HG03280 (cell line): Measurements from ENCODE around the gene APELA.
"Not testable (repeated sequence)": the region's sequence is repeated elsewhere in the genome, so short reads cannot be mapped to it uniquely, and the experiment has no call there.

Experiments
- ATAC-seq: cut with Tn5 transposase; IDR thresholded peaks from one replicate; pipeline ENCODE4 v1.9.1; 2021; ENCODE audit warnings: mild to moderate bottlenecking, moderate library complexity; ENCODE audit not compliant: unreplicated experiment

APELA gene, protein sequence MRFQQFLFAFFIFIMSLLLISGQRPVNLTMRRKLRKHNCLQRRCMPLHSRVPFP

DNA sequence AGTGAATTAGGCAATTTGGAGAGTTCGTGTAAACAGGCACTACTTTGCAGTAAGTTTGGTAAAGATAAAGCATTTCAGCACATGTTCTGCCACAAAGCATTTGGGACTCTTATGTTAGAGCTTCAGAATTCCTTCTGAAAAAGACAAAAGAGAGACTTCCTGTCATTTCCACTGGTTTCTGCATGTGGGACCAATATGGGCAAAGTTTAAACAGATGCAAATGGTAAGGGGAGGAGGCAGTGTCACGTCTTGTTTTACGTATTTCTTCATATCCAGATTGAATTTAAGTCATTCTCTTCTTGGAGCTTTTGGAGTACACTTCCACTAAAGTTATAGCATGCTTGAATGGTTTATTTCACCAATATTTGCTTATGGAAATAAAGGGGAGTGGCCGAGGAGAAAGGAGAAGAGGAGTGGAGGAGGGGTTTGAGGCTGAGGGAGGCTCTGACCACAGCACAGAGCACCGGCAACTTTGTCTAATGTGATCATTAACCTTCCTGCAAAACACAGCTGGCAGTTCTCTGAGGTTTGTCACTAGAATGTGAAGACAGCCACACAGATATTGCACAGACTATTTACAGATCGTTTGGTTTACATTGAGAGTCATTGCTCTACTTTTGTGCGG lies at the start of gene APELA:
APELA (plus strand) TSS at position 479 of the 625 bp plus-strand sequence. CDS start 154 bp downstream, outside the sequence.
- ATAC-seq: peak; percentile 90

DNA sequence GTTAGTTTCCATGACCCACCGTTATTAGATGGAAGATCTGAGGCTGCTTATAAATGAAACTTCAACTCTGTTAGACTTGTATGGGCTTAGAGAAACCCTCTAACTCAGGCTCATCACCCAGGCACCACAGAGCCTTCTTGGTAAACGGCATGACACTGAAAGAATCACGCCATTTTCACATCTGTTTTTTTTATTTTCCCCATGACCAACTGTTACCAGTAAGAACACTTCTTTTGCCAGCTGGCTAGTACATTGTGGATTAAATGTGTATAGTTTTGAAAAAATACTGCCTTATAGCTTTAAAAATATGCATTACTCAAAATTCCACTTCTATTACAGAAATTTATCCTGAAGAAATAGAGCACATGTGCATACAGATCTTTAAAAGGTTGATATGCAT lies 48.0 kb upstream of the APELA start:
- ATAC-seq: no peak

DNA sequence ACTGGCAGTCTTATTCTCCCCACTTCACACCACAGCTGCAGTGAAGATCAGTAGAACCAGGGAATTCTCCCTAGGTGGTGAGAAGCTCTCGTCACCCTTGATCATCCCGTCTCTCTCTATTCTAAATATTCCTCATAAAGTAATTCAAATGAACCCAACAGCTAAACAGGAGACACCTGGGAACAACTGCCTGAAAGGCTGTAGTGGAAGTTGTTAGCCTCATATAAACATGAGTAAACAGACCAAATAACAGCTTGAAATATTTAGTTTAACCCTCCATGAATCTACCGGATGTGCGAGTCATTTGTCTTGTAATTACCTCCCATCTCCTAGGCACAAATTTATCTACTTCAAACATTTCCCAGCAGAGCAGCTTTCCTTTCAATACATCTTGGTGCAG lies 30.4 kb upstream of the APELA start:
- no peak for ATAC-seq

DNA sequence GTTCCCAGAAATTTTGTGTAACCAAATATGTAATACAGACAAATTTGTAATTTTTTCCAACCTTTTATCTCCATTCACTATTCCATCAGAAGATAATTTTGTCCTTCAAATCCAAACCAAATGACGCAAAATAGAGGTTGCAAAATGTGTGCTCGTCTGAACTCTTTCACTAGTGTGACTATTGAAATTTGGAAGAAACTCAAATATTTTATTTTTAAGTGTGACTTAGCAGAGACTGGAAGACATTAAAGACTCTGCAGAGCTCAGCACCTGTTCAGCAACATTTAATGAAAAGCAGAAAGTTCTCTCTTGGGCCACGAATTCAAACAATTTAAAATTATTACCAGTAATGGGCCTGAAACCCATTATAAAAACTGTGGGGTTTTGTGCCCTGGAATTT lies 30.0 kb upstream of the APELA start:
- no peak for ATAC-seq

DNA sequence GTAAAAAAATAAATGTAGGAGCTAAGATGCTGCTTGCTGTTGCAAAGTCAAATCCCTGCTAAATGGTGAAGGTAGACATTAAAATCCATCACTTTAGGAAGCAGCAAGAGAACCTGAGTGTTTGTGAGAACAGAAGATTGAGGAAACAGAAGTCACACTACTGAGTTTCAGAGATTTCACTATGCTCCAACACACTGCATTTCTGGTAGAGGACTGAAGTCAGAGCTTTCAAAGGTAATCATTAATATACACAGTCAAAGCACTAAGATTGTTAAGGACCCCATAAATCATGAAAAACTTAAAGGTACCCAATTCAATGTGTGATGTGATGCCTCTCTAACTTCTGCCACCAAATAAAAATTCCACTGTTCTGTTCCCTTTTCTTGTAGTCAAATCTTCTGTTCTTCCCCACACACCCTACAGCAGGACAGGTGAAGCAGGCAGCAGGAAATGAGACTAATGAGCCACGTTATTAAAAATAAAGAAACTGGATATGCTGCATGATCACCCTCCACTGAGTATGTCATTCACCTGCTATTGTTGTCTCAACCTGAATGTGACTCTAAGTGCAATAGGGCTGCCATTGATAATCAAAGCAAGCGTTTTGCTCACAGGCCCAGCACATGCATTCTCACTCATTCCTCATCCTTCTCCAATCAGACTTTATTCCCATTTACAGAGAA lies 28.9 kb upstream of the APELA start:
- no peak for ATAC-seq

DNA sequence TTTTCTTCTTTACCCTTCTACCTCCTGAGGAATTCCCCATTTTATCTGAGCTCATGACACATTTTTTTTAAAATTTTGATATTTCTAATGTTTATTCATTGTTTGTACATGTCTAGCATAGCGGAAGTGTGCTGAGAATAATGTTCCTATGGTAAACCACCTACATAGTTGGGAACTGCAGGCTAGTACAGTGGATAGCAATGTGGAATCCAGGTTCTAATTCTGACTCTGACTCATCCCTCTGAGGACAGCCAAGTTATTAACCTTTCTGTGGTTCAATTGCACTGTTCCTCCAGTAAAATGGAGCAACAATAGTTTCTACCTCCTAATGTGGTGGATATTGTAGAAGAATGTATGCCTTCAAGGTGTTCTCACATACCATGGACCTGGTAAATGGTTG lies 20.6 kb upstream of the APELA start:
- ATAC-seq: no peak

DNA sequence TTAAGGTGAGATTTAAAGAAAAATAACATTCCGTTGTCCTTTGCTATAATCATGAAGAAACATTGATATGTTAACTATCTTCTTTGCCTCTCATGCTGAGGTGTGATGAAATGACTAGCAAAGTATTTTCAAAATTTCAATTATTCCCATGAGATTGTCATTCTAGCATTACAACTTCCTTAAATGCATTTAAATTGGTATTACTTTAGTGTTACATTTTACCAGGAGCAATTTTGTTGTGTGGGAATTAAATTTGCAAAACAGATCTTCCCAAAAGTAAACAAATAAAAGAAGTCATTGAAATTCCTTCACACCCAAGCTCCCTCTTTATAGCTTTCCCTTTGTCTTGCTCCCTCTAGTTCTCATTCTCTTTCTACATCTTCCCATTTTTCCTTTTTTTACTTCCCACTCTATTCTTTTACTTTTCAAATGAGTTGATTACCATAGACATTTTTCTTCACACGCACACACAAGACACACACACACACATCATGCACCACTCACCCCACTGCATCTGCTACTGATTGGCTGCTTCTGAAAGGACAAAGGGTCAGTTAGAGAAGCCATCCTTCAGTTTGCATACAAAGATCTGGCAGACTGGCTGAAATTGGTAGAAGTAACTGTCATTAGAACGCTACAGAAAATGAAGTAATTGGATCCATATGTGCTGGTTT lies 10.0 kb upstream of the APELA start:
- ATAC-seq: no peak

DNA sequence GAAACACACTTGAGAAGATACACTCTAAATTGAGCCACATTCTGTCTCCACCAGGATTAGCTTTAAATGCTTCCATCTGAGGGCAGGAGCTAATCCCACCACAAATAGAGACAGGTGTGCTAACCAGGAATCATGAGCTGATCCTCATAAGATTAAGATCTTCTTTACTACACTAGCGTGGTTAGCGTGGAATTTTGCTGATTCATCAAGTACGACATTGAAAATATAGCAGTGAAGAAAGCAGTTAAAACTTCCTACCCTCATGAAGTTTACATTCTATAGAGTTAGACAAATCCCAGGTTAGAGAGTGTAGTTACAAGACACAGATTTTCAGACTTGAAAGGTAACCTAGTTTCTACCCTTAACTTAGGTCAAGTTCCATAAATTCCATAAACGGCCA lies 5.3 kb upstream of the APELA start:
- ATAC-seq: no peak

DNA sequence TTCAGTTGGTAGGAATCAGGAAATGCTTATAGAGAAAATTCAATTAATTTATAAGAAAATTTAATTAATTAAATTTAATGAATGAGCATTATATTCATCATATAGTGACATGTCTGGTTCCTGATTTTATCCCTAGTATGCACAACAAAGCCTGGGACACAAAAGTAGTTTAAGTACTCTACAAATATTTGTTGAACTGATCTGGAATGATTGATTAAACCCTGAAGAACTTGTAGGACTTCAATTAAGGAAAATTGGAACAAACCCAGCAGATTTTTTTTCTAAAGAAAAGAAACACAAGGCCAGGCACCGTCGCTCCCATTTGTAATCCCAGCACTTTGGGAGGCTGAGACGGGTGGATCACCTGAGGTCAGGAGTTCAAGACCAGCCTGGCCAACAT lies 4.5 kb upstream of the APELA start:
- ATAC-seq: no peak

DNA sequence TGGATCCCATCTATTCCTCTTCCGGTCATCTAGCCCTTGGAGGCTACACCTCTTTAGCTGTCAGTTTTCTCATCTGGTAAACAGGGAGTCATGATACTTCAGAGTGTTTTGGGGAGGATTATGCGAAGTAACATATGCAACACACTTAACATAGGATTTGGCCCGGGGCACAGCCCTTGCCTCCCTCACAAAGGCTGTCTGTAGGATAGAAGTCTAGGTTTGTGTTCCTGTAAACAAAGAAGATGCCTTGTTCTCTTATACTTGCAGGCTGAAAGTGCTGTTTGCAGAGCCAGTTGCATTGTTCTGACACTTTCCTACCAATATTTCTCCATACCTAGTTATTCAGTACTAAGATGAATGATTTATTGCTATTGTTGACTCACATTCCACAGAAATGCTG lies 2.2 kb upstream of the APELA start:
- ATAC-seq: no peak

DNA sequence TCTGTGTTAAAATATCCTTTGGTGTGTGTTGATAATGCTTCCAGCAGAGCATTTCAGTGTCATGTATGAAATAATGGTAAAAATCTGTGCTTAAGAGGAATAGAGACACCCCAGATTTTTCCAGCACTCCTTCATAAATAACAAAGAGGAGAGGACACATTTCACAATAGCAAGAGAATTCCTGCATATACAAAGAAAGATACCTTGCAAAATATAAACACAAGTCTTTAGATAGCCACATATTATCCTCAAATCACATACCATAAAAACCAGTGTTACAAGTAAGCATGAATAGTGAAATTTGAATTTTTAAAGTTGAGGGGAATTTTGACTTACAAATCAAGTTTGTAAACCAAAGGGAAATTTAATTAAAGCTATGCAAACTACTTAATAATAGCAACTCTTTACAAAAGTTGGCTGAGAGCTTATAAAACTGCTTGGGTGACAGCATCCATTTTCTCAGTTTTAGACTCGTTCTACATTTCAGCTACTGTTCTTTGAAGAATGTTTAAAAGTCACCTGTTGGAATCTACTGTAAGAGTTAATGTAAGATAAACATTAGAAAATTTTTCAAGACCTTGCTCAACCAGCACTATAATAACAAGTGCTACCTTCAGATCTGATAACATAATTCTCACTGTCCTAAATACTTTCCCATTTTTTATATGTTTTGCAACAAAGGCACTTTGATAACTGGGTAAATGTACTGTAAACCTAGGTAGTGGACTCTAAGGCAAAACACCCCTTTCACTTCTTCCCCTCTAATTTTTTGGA lies 3.7 kb downstream of the APELA start:
- no peak for ATAC-seq

DNA sequence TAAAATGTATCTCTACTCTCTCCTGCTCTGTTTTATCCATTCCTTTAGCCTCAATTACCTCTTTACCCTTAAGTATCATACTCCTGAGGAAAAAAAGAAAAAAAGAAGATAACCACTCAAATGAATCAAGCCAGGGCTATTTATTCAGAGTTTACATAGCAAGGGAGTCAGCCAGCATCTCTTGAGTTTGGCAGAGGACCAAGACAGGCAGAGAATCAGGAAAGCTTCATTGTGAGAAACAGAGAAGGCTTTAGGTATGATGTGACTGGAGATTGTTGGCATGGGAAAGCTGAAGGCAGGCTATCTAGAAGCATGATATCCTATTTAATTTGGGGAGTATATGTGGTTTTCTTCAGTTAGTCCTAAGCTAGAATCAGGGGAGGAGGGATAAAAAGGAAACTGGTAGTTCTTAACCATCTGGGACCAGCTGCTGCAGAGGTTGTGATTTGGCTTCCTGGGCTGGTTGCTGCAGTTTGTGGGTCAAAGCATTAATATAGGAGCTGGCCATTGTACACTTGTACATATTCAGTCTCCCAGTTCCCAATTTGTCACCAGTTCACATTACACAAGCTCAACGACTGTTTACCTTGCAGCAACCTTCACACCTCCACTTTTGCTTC lies 11.2 kb downstream of the APELA start:
- no peak for ATAC-seq

DNA sequence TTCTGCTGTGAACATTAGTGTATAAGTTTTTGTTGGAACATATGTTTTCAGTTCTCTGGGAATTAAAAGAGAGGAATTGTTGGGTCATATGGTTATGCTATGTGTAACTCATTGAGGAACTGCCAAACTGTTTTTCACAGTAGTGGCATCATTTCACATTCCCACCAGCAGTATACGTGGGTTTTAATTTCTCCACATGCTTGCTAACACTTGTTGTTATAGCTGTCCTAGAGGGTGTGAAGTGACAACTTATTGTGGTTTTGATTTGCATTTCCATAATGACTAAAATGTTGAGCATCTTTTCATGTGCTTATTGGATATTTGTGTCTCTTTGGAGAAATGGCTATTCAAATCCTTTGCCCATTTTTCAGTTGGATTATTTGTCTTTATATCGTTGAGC lies 13.7 kb downstream of the APELA start:
- no peak for ATAC-seq

DNA sequence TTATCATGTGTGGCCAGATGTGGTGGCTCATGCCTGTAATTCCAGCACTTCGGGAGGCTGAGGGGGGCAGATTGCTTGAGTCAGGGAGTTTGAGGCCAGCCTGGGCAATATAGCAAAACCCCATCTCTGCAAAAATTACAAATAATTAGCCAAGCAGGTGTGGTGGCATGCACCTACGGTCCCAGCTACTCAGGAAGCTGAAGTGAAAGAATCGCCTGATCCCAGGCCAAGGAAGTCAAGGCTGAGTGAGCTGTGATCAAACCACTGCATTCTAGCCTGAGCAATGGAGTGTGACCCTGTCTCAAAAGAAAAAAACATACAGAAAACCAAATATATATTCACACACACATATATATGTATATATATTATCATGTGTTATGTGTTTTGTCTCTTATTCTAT lies 15.0 kb downstream of the APELA start:
- ATAC-seq: no peak

DNA sequence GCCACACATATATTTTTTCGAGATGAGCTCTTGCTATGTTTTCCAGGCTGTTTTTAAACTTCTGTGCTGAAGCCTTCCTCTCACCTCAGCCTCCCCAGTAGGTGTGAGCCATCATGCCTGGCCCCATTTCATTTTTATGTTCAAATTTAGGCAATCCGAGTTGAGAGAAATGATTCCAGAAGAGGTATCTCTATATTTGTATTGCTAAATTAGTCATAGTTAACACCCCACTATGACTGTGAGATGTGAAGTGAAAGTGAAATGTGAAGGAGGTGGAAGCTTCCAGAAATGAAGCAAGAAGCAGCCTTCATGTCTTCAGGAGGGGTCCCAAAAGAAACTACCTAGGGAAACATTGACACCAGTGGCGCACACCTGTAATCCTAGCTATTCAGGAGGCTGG lies 17.7 kb downstream of the APELA start:
- ATAC-seq: peak; percentile 72

DNA sequence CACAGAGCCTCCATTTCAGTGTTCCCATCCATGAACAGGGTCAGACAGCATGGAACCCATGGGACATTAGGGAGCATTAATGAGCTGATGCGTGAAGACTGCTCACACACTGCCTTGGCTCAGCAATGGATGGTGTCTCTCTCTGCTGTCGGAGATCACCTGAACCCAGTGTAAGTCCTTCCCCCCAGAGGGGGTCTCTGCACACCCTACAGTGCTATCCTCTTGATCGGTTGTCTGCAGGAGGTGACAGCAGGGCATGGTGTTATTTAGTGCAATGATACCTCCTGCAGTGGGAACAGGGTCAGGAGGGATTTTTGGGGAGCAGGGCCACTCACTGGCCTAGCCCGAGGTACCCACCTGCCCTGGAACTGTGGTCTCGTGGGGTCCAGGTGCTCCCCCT lies 25.6 kb downstream of the APELA start:
- no peak for ATAC-seq

DNA sequence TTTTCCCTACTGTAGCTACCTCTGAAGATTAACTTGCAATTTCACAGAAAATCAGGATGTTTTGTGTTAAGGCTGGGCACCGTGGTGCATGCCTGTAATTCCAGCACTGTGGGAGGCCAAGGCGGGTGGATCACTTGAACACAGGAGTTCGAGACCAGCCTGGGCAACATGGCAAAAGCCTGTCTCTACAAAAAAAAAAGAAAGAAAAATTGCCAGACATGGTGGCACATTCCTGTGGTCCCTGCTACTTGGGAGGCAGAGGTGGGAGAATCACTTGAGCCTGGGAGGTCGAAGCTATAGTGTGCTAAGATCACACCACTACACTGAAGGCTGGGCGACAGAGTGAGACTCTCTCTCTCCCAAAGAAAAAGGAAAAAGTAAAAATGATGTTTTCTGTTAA lies 27.4 kb downstream of the APELA start:
- ATAC-seq: no peak

DNA sequence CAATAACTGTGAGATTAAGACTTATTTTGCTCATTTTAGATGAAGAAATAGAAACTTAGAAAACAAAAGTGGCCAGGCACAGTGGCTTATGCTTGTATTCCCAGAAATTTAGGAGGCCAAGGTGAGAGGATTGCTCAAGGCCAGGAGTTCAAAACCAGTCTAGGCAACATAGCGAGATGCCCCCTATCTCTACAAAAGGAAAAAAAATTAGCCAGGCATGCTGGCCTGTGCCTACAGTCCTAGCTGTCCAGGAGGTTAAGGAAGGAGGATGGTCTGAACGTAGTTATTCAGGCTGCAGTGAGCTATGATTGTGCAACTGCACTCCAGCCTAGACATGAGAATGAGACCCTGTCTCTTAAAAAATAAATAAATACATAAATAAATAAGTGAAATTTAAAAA lies 28.0 kb downstream of the APELA start:
- ATAC-seq: no peak

DNA sequence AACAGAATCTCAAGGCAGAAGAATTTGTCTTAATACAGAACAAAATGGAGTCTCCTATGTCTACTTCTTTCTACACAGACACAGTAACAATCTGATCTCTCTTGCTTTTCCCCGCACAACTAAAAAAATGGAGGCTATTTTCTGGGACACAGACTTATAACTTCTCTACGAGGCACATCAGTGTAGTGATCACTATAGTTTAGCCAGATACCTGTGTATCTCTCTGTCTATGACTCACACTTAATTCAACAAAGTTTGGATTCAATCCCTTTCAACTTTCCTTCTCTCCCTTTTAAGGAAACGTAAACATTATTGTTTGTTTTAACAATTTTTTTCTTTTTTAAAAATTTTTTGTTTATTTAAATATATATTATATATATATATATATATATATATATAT lies 29.4 kb downstream of the APELA start:
- ATAC-seq: no peak

DNA sequence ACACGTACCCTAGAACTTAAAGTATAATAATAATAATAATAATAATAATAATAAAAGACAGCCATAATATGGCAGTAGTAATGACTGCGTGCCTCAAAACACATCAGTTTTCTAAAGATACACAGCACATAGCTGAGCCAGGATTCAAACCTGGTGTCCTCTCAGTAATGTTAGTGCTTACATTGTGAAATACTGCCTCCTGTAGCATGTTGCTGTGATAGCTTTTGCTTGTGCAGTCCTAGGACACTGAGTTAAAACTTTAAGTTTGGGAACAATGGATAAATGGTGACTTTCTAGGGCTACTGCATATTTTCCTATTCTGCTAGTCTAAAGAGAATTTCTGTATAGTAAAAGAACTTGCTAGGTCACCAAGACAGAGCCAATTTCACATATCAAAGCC lies 36.5 kb downstream of the APELA start:
- not testable (repeated sequence) for ATAC-seq

DNA sequence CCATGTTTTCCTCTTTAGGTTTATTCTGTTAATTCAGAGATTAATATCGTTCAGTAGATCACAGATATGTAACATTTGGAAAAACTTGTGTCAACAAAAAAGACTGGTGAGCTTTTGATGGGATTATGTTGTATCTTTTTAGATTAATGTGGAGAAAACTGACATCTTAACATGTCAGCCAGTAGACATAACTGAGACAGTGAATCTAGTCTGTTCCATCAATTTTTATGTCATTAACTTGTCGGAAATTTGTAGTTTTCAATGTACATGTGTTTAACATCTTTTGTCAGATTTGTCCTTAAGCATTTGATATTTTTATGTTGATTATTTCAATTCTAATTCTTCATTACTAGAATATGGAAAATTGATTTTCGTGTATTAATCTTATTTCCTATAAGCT lies 42.0 kb downstream of the APELA start:
- no peak for ATAC-seq
